SK-N-SH (cell line): ENCODE results near the gene RAX. TPM values are rescaled to one million over a fixed set of nuclear protein-coding genes. Genes with fewer than 3 reads are reported as not detected.

ENCODE experiments used
- CTCF ChIA-PET: fragments of 300-600, 350-600 bp; formaldehyde crosslinking; extraction: SDS; loops from one replicate; lab custom pipeline; 2021; lab: Yijun Ruan, JAX
- POLR2A ChIA-PET: fragments of 350-600 bp; sonication (Branson Sonifier 250); formaldehyde crosslinking; extraction: SDS; loops from one replicate; lab custom pipeline; 2020; ENCODE audit warnings: antibody characterized with exemption, inconsistent platforms; lab: Yijun Ruan, JAX
- DNase-seq: peaks from one replicate; pipeline ENCODE4 v3.0.0; 2012
- H2AFZ ChIP-seq: fragments of 200-600 bp; sonication (generic); 2 replicates; pipeline ENCODE4 v1.8.1; 2016; ENCODE audit warnings: antibody characterized with exemption, mild to moderate bottlenecking, low read depth
- H3F3A ChIP-seq: fragments of 200-600 bp; sonication (generic); replicated peaks from 2 replicates; pipeline ENCODE3; 2016; ENCODE audit warnings: antibody characterized with exemption, mild to moderate bottlenecking; ENCODE audit not compliant: insufficient read depth
- H3K27ac ChIP-seq, 2 experiments: fragments of 200-500 bp in 1 of 2; fragments of 200-600 bp in 1 of 2; sonication (Bioruptor generic) in 1 of 2; sonication (generic), shearing (Covaris generic) in 1 of 2; 2 replicates each; pipeline versions ENCODE4 v1.5.1 to v1.6.1; 2014 to 2016; ENCODE audit warnings: low read depth in 2 of 2, inconsistent platforms in 1 of 2, low read length in 1 of 2, mild to moderate bottlenecking in 1 of 2, mixed read lengths in 1 of 2
- H3K27me3 ChIP-seq: fragments of 200-600 bp; sonication (generic), shearing (Covaris generic); 2 replicates; pipeline ENCODE4 v1.6.1; 2016; ENCODE audit warnings: mixed run types; ENCODE audit not compliant: insufficient read depth
- H3K36me3 ChIP-seq, 2 experiments: fragments of 200-500 bp in 1 of 2; fragments of 200-600 bp in 1 of 2; sonication (Bioruptor generic) in 1 of 2; sonication (generic) in 1 of 2; replicated peaks in 1 of 2; 2 replicates each; pipeline versions ENCODE3 to v1.5.1; 2014 to 2016; ENCODE audit warnings: low read length in 1 of 2, mild to moderate bottlenecking in 1 of 2; ENCODE audit not compliant: insufficient read depth in 2 of 2, control insufficient read depth in 1 of 2
- H3K4me1 ChIP-seq, 2 experiments: fragments of 200-500 bp in 1 of 2; fragments of 200-600 bp in 1 of 2; sonication (Bioruptor generic) in 1 of 2; sonication (generic), shearing (Covaris generic) in 1 of 2; 2 replicates each; pipeline versions ENCODE4 v1.5.1 to v1.6.1; 2014 to 2016; ENCODE audit warnings: low read depth in 1 of 2, low read length in 1 of 2, mixed run types in 1 of 2; ENCODE audit not compliant: insufficient read depth in 2 of 2, control insufficient read depth in 1 of 2
- H3K4me2 ChIP-seq: fragments of 200-600 bp; sonication (generic), shearing (Covaris generic); 2 replicates; pipeline ENCODE4 v1.6.1; 2017; ENCODE audit warnings: mixed run types
- H3K4me3 ChIP-seq, 2 experiments: fragments of 200-500 bp in 1 of 2; fragments of 200-600 bp in 1 of 2; sonication (Bioruptor generic) in 1 of 2; sonication (generic), shearing (Covaris generic) in 1 of 2; 2 replicates each; pipeline versions ENCODE4 v1.5.1 to v1.8.1; 2014 to 2016; ENCODE audit warnings: low read depth in 2 of 2, inconsistent platforms in 1 of 2, low read length in 1 of 2, mild to moderate bottlenecking in 1 of 2, mixed read lengths in 1 of 2, moderate library complexity in 1 of 2
- H3K79me2 ChIP-seq: fragments of 200-600 bp; sonication (generic); 2 replicates; pipeline ENCODE4 v1.8.1; 2017; ENCODE audit warnings: mild to moderate bottlenecking; ENCODE audit not compliant: insufficient read depth
- H3K9ac ChIP-seq: fragments of 200-600 bp; sonication (generic); 2 replicates; pipeline ENCODE4 v1.6.1; 2017; ENCODE audit warnings: mixed run types
- H3K9me2 ChIP-seq: fragments of 200-600 bp; sonication (generic); 2 replicates; pipeline ENCODE4 v1.6.1; 2017; ENCODE audit warnings: mixed run types
- H3K9me3 ChIP-seq: fragments of 200-600 bp; sonication (generic); 2 replicates; pipeline ENCODE4 v1.6.1; 2017; ENCODE audit warnings: mixed run types, mild to moderate bottlenecking, moderate library complexity
- H4K20me1 ChIP-seq: fragments of 200-600 bp; sonication (generic); 2 replicates; pipeline ENCODE4 v1.6.1; 2017; ENCODE audit warnings: mild to moderate bottlenecking, mixed run types; ENCODE audit not compliant: insufficient read depth
- ELF1 ChIP-seq: IDR thresholded peaks from 2 replicates; pipeline ENCODE4 v1.4.0; 2012
- EZH2phosphoT487 ChIP-seq: fragments of 200-600 bp; sonication (generic); IDR thresholded peaks from 2 replicates; pipeline ENCODE4 v1.6.1; 2017; ENCODE audit warnings: low read depth, mixed run types, mild to moderate bottlenecking, antibody characterized with exemption, moderate library complexity, borderline replicate concordance
- FOSL2 ChIP-seq: IDR thresholded peaks from 2 replicates; pipeline ENCODE4 v1.4.0; 2012; ENCODE audit warnings: low read depth, mild to moderate bottlenecking, moderate library complexity, borderline replicate concordance
- FOXM1 ChIP-seq: IDR thresholded peaks from 2 replicates; pipeline ENCODE4 v1.4.0; 2012; ENCODE audit warnings: low read depth, mild to moderate bottlenecking
- GABPA ChIP-seq: IDR thresholded peaks from 2 replicates; pipeline ENCODE4 v1.4.0; 2012; ENCODE audit warnings: low read depth, mild to moderate bottlenecking
- JUND ChIP-seq: IDR thresholded peaks from 2 replicates; pipeline ENCODE4 v1.4.0; 2012
- MEF2A ChIP-seq: IDR thresholded peaks from 2 replicates; pipeline ENCODE4 v1.4.0; 2012; ENCODE audit warnings: low read depth, borderline replicate concordance
- PBX3 ChIP-seq: IDR thresholded peaks from 2 replicates; pipeline ENCODE4; 2012
- REST ChIP-seq: IDR thresholded peaks from 2 replicates; pipeline ENCODE4 v1.6.1; 2012; ENCODE audit warnings: mild to moderate bottlenecking, low read depth, low read length, moderate library complexity
- RFX5 ChIP-seq: IDR thresholded peaks from 2 replicates; pipeline ENCODE4 v1.6.1; 2012; ENCODE audit warnings: mild to moderate bottlenecking, improper control_type of control experiment, low read length
- TCF12 ChIP-seq: IDR thresholded peaks from 2 replicates; pipeline ENCODE4 v1.4.0; 2012
- TEAD4 ChIP-seq: IDR thresholded peaks from 2 replicates; pipeline ENCODE4 v1.4.0; 2012; ENCODE audit warnings: mild to moderate bottlenecking, borderline replicate concordance; ENCODE audit not compliant: insufficient read depth
- YY1 ChIP-seq: IDR thresholded peaks from 2 replicates; pipeline ENCODE4 v1.4.0; 2012; ENCODE audit warnings: low read depth, mild to moderate bottlenecking
- ZBTB33 ChIP-seq: IDR thresholded peaks from 2 replicates; pipeline ENCODE4 v1.4.0; 2012; ENCODE audit warnings: low read depth, borderline replicate concordance
- WGBS: methylation state at CpG from one replicate; pipeline ENCODE4 v1.1.6; 2017; ENCODE audit warnings: low lambda C conversion rate; 5-methylcytosine and 5-hydroxymethylcytosine counted together
- polyA plus RNA-seq, 3 experiments: library from polyadenylated mRNA; depleted of rRNA; stranded (reverse); fragments of >200 nt; gene quantifications; 2 replicates each; pipeline ENCODE4 v1.2.3, GENCODE V29; 2012
- TF ChIP-seq, protein P1 (sequence below): fragments of 150-350 bp; IDR thresholded peaks from 2 replicates; pipeline ENCODE4 v1.6.1; 2017; ENCODE audit warnings: antibody characterized with exemption, low read length, low read depth, borderline replicate concordance

Gene RAX
- polyA plus RNA-seq, 1 of the 3 experiments (the other 2 are of a cell fraction), result not detected

DNA sequence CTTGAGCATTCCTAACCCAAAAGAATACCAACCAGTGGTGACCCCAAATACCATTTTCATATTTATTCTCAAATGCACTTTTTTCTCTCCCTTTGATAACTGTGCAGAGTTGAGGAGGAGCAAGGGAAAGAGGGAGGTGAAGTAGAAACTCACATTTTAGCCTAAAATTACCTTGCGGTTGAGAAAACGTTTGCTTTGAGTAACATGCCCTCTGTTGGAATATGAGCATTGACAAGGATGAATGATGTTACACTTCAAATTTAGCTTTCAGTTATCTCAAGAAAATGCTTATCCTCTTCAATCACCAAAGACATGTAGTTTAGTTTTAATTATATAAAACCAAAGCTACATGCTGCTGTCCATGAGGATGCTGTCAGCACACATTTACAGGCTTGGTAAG, 50.9 kb downstream of the RAX start:
- H3K79me2 ChIP-seq, result no peaks in the 10 kb centered on the region
- H3K9me2 ChIP-seq, result no peaks in the 10 kb centered on the region
- H2AFZ ChIP-seq, result no peak overlapping the region
- H3K27me3 ChIP-seq, result peaks cover 36% of the 10 kb centered on the region
- peaks cover 5 to 8% of the 10 kb centered on the region in 2 experiments; a peak in 2 of 4 replicates for H3K4me1 ChIP-seq
- H4K20me1 ChIP-seq, result no peaks in the 10 kb centered on the region
- no peaks in the 10 kb centered on the region for H3K9me3 ChIP-seq
- H3K36me3 ChIP-seq, result no peaks in the 10 kb centered on the region
- no peak for DNase-seq
- H3K27ac ChIP-seq, result no peak overlapping the region
- H3K9ac ChIP-seq, result no peak overlapping the region
- WGBS, result 82% methylated on average over 2 of the region's 2 CpGs
- CTCF ChIA-PET, result interaction anchor here (4.1 kb wide), 1 partner anchor 180 kb away, joined by 16 read pairs; no protein-coding TSS in a partner anchor
- no peak overlapping the region for H3K4me3 ChIP-seq
- H3K4me2 ChIP-seq, result no peak overlapping the region
- POLR2A ChIA-PET, result no interaction called here
- TF ChIP-seq RFX5 (no peak), TEAD4 (no peak), JUND (no peak), ZBTB33 (no peak), EZH2phosphoT487 (no peak), TCF12 (no peak), GABPA (no peak), MEF2A (no peak), YY1 (no peak)
- TF ChIP-seq, protein P1, sequence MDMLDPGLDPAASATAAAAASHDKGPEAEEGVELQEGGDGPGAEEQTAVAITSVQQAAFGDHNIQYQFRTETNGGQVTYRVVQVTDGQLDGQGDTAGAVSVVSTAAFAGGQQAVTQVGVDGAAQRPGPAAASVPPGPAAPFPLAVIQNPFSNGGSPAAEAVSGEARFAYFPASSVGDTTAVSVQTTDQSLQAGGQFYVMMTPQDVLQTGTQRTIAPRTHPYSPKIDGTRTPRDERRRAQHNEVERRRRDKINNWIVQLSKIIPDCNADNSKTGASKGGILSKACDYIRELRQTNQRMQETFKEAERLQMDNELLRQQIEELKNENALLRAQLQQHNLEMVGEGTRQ, result no peak
- H3F3A ChIP-seq, result no peaks in the 10 kb centered on the region

- ChIA-PET CTCF (interaction anchor here (0.8 to 4.1 kb wide), 4 partner anchors 9 to 181 kb away, joined by 3 to 16 read pairs (median 8); no protein-coding TSS in a partner anchor), POLR2A (no interaction called here)
- Histone ChIP-seq H3K4me3 (peak overlapping the region; percentile 32 to 65), H3K79me2 (no peaks in the 10 kb centered on the region), H3K9me2 (no peaks in the 10 kb centered on the region), H2AFZ (peak overlapping the region; percentile 50; the same call in 1 of the 2 replicates), H3K9me3 (no peaks in the 10 kb centered on the region), H3K4me1 (peaks cover 4 to 5% of the 10 kb centered on the region in 2 experiments; a peak in 2 of 4 replicates), H3K27ac (no peak overlapping the region), H4K20me1 (no peaks in the 10 kb centered on the region), H3K4me2 (peak overlapping the region; percentile 87), H3K27me3 (peaks cover 47% of the 10 kb centered on the region), H3K36me3 (no peaks in the 10 kb centered on the region), H3K9ac (no peak overlapping the region; the same call in 1 of the 2 replicates), H3F3A (no peaks in the 10 kb centered on the region)
- peak; percentile 56 for DNase-seq
- WGBS, result 5% methylated on average over 29 of the region's 47 CpGs
- TF ChIP-seq FOSL2, result no peak
- TF ChIP-seq ELF1, result no peak
- no peak for TF ChIP-seq FOXM1
- TF ChIP-seq REST, result no peak
- no peak for TF ChIP-seq ZBTB33
- TF ChIP-seq PBX3, result no peak
These were observed 52.2 kb downstream of the RAX start for GRCh38 chr18:59220784-59221765.
